ENCODE results near the gene SRC.

- TF ChIP-seq POLR2AphosphoS5 (IDR thresholded peaks at IDR 0.05; ENCODE audit: insufficient read depth in 1 of 2, low read depth in 1 of 2) (no peak), CTCF (IDR thresholded peaks at IDR 0.05) (no peak), POLR2A (IDR thresholded peaks at IDR 0.05) (no peak)
Measured at GRCh38 chr20:37419307-37419706, 73.4 kb downstream of the SRC start.
